HepG2 (cell line): Measurements from ENCODE around the gene HELZ2. TPM values are rescaled to one million over a fixed set of nuclear protein-coding genes. Genes with fewer than 3 reads are reported as not detected.
A peak's percentile ranks its signal among the peaks of the same experiment; 100 is the strongest.
"Not testable (repeated sequence)": the region's sequence is repeated elsewhere in the genome, so short reads cannot be mapped to it uniquely, and the experiment has no call there.

ENCODE experiments used
- ATAC-seq: fragments of 200-7000 bp; cut with Tn5 transposase; 3 replicates; pipeline ENCODE4 v1.9.1; 2020; ENCODE audit warnings: mild to moderate bottlenecking, moderate library complexity
- BruUV-seq: library from RNA; stranded (reverse); fragments of 400-500 nt; replicated peaks from 2 replicates; lab custom pipeline; 2021; lab: Mats Ljungman, UMichigan
- CTCF ChIA-PET: fragments of 300-600 bp; formaldehyde crosslinking; extraction: SDS; loops from one replicate; lab custom pipeline; 2021; ENCODE audit warnings: low total read pairs, inconsistent platforms, low intra/inter-chr PET ratio; lab: Yijun Ruan, JAX
- POLR2A ChIA-PET: fragments of 350-600 bp; sonication (Branson Sonifier 250); formaldehyde crosslinking; loops from one replicate; lab custom pipeline; 2020; ENCODE audit warnings: antibody characterized with exemption, inconsistent platforms; lab: Yijun Ruan, JAX
- DNase-seq: peaks from one replicate; pipeline ENCODE4 v3.0.0-alpha.2; 2015; ENCODE audit warnings: low spot score
- FAIRE-seq: peaks from 3 replicates; lab custom pipeline; 2011; peaks lifted over from hg19 to GRCh38; lab: Jason Lieb, UNC
- H2AFZ ChIP-seq: one replicate; pipeline ENCODE4 v1.6.1; 2011; ENCODE audit warnings: low read length, inconsistent platforms
- H3K27ac ChIP-seq: fragments of 300-600 bp; 3 replicates; pipeline ENCODE4 v1.8.0; 2011; ENCODE audit warnings: mixed run types, mild to moderate bottlenecking, mixed read lengths, low read length, inconsistent platforms; ENCODE audit not compliant: insufficient read depth; ENCODE audit errors: extremely low read length
- H3K27me3 ChIP-seq, 2 experiments: fragments of 200-600 bp in 1 of 2; 2 replicates in 1 of 2; 3 replicates in 1 of 2; pipeline versions ENCODE4 v1.6.0 to v1.8.0; 2011; ENCODE audit warnings: low read length in 2 of 2, mild to moderate bottlenecking in 2 of 2, moderate library complexity in 2 of 2, inconsistent platforms in 1 of 2; ENCODE audit not compliant: insufficient read depth in 2 of 2, control insufficient read depth in 1 of 2
- H3K36me3 ChIP-seq, 2 experiments: fragments of 200-600 bp in 1 of 2; replicated peaks in 1 of 2; 2 replicates in 1 of 2; 3 replicates in 1 of 2; pipeline versions ENCODE4 v1.5.1 to v1.8.0; 2011; ENCODE audit warnings: low read length in 2 of 2, inconsistent platforms in 1 of 2; ENCODE audit not compliant: insufficient read depth in 2 of 2, control insufficient read depth in 1 of 2
- H3K4me1 ChIP-seq: 2 replicates; pipeline ENCODE4 v1.5.1; 2012; ENCODE audit warnings: low read length, inconsistent platforms; ENCODE audit not compliant: insufficient read depth
- H3K4me2 ChIP-seq: 2 replicates; pipeline ENCODE4 v1.6.0; 2011; ENCODE audit warnings: low read depth, low read length, inconsistent platforms
- H3K4me3 ChIP-seq, 3 experiments: fragments of 200-600 bp in 1 of 3; sonication (generic), shearing (Covaris generic) in 1 of 3; replicated peaks in 1 of 3; 2 replicates each; pipeline ENCODE4 v1.5.1; 2011 to 2016; ENCODE audit warnings: low read length in 3 of 3, inconsistent platforms in 2 of 3, low read depth in 2 of 3, mild to moderate bottlenecking in 2 of 3, control low read depth in 1 of 3, mixed read lengths in 1 of 3; ENCODE audit not compliant: insufficient read depth in 1 of 3
- H3K79me2 ChIP-seq: one replicate; pipeline ENCODE4 v1.6.1; 2011; ENCODE audit warnings: low read length, inconsistent platforms; ENCODE audit not compliant: insufficient read depth
- H3K9ac ChIP-seq: 2 replicates; pipeline ENCODE4 v1.6.0; 2011; ENCODE audit warnings: mild to moderate bottlenecking, low read depth, low read length, inconsistent platforms; ENCODE audit not compliant: insufficient read depth
- H3K9me3 ChIP-seq: 2 replicates; pipeline ENCODE4 v1.5.1; 2012; ENCODE audit warnings: mild to moderate bottlenecking, low read length
- H4K20me1 ChIP-seq: 2 replicates; pipeline ENCODE4 v1.6.0; 2011; ENCODE audit warnings: inconsistent platforms, mild to moderate bottlenecking, low read length, moderate library complexity; ENCODE audit not compliant: insufficient read depth
- CTCF ChIP-seq: sonication (generic); formaldehyde crosslinking; IDR thresholded peaks from 2 replicates; pipeline ENCODE4 v1.5.0; 2020; ENCODE audit warnings: mild to moderate bottlenecking, missing genetic modification reagents, moderate library complexity
- RAD21 ChIP-seq: fragments of 450-650 bp; formaldehyde crosslinking; IDR thresholded peaks from 2 replicates; pipeline ENCODE4 v1.5.0; 2020; ENCODE audit warnings: mild to moderate bottlenecking
- STAG1 ChIP-seq: sonication (generic); formaldehyde crosslinking; IDR thresholded peaks from 2 replicates; pipeline ENCODE4 v1.4.0; 2020; ENCODE audit warnings: missing genetic modification reagents
- ZBTB33 ChIP-seq: sonication (generic); formaldehyde crosslinking; IDR thresholded peaks from 2 replicates; pipeline ENCODE4 v1.4.0; 2020; ENCODE audit warnings: missing genetic modification reagents
- WGBS: methylation state at CpG from one replicate; pipeline ENCODE4 v1.1.6; 2017; ENCODE audit warnings: low lambda C conversion rate; 5-methylcytosine and 5-hydroxymethylcytosine counted together
- in situ Hi-C: cut with HindIII; loops from 2 replicates; pipeline ENCODE4 v1.10.0; 2017; ENCODE audit warnings: low pct_unique_long_range_greater_than_20kb; ENCODE audit not compliant: extremely low pct_ligation_motif_present
- intact Hi-C: fragments of 100-400 bp; cut with micrococcal nuclease; formaldehyde crosslinking; loops from one replicate; pipeline ENCODE4 v1.10.0; 2022; ENCODE audit not compliant: unreplicated experiment
- polyA plus RNA-seq, 8 experiments: library from polyadenylated mRNA; depleted of rRNA in 3 of 8; stranded (reverse) in 7 of 8; unstranded in 1 of 8; fragments of >200 nt; fragmentation: Illumina TruSeq in 4 of 8; extraction: Trizol in 4 of 8; gene quantifications; 2 replicates each; pipeline versions ENCODE4 v1.2.1 to v1.2.3, GENCODE V29; 2011 to 2016; ENCODE audit warnings: low read depth in 4 of 8, missing spikeins in 1 of 8, mixed read lengths in 1 of 8; ENCODE audit not compliant: insufficient read depth in 1 of 8
- total RNA-seq, 5 experiments: library from RNA; depleted of rRNA; stranded (reverse); fragments of >200 nt; fragmentation: Illumina TruSeq; extraction: Trizol; gene quantifications; 2 replicates each; pipeline ENCODE4 v1.2.3, GENCODE V29; 2016; ENCODE audit warnings: low read depth in 1 of 5

HELZ2 gene
- total and polyA plus RNA-seq, 2 of the 13 experiments (the other 11 are each of a cell fraction or from before 2014, with no cell fraction given): 9.6 to 10.1 TPM

GRCh38 chr20:63613863-63614594, 40.0 kb upstream of the HELZ2 start:
- H2AFZ ChIP-seq, H4K20me1 ChIP-seq, H3K27ac ChIP-seq, H3K9me3 ChIP-seq, in situ Hi-C loops, BruUV-seq, H3K4me2 ChIP-seq, H3K4me3 ChIP-seq, POLR2A ChIA-PET, H3K27me3 ChIP-seq, H3K9ac ChIP-seq, H3K79me2 ChIP-seq, intact Hi-C loops, H3K4me1 ChIP-seq, DNase-seq, FAIRE-seq, CTCF ChIA-PET, ATAC-seq: not testable (repeated sequence)
- TF ChIP-seq ZBTB33 (CRISPR knock-in tag) (peak; percentile 99), STAG1 (CRISPR knock-in tag) (peak; percentile 48), CTCF (CRISPR knock-in tag) (0 out of 2 replicates have a peak, but pooled peaks have one; percentile 37), RAD21 (CRISPR knock-in tag) (0 out of 2 replicates have a peak, but pooled peaks have one; percentile 28)
- WGBS: 96% methylated on average over 18 of the region's 18 CpGs
- peaks cover 19 to 47% of the 10 kb centered on the region in 2 experiments for H3K36me3 ChIP-seq
